Measurements from ENCODE around the gene PLEKHA4. TPM values are rescaled to one million over a fixed set of nuclear protein-coding genes. Genes with fewer than 3 reads are reported as not detected.
"Not testable (repeated sequence)": the region's sequence is repeated elsewhere in the genome, so short reads cannot be mapped to it uniquely, and the experiment has no call there.

PLEKHA4 gene
- total and polyA plus RNA-seq, 12 donors, result 18.5 to 70.6 (median 28.0) TPM

DNA sequence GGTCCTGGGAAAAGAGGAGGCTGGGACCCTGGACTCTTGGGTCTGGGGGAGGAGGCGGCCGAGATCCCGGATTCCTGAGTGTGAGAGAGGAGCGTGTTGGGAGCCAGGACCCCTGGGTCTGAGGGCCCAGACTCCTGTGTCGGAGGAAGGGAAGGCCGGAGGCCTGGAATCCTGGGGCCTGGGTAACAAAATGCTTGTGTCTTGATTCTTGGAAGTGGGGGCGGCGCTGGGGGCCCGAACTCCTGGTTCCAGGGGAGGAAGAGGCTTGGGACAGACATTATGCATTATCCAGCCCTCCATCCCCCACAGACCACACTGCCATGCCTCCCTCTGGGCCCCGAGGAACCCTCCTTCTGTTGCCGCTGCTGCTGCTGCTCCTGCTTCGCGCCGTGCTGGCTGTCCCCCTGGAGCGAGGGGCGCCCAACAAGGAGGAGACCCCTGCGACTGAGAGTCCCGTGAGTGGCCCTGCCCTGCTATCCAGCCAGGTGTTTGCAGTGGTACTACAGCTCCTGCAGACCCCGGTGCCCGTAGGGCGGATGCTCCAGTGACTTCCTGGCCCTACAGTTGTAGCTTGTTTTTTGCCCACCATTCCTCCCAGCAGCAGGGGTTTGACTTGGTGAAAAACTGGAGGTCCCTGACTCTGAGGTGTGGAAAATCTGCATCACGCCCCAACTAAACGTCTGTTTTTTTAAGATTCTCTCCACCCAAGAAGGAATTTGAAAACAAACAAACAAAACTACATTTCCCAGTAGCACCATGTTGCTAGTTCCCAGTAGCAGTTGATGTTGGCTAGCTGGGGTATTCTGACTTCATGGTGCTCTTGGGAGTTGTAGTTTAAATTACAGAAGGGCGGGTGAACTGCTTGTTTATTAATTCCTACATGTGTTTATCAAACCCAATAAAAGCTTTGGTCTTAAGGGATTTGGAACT, 32.3 kb upstream of the PLEKHA4 start:
- TF ChIP-seq, protein P1, sequence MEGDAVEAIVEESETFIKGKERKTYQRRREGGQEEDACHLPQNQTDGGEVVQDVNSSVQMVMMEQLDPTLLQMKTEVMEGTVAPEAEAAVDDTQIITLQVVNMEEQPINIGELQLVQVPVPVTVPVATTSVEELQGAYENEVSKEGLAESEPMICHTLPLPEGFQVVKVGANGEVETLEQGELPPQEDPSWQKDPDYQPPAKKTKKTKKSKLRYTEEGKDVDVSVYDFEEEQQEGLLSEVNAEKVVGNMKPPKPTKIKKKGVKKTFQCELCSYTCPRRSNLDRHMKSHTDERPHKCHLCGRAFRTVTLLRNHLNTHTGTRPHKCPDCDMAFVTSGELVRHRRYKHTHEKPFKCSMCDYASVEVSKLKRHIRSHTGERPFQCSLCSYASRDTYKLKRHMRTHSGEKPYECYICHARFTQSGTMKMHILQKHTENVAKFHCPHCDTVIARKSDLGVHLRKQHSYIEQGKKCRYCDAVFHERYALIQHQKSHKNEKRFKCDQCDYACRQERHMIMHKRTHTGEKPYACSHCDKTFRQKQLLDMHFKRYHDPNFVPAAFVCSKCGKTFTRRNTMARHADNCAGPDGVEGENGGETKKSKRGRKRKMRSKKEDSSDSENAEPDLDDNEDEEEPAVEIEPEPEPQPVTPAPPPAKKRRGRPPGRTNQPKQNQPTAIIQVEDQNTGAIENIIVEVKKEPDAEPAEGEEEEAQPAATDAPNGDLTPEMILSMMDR (IDR thresholded peaks at IDR 0.05), result no peak
- Histone ChIP-seq H3K4me1 (peaks cover 10 to 44% (median 40%) of the 10 kb centered on the region in 9 donors), H3K4me3 (peak overlapping the region; percentile 67 to 98 (median 88)), H3K27ac (peak overlapping the region; percentile 74 to 98 (median 94)), H3K27me3 (peaks cover 0 to 10% (median 0%) of the 10 kb centered on the region in 7 donors), H3K9me3 (no peaks in the 10 kb centered on the region), H3K36me3 (peaks cover 0 to 37% (median 21%) of the 10 kb centered on the region in 9 donors)
- peak; percentile 1 to 43 (median 22) for ATAC-seq
- 6 to 7% methylated on average over 24 of the region's 24 CpGs for WGBS, 2 donors
- intact Hi-C loops (cut with DNase I), result loop anchor here in 4 of 10 donors (1.0 to 5.0 kb wide), 3 partner anchors 28 to 65 kb away; partner anchors contain the start of genes BAX (in 4 of the 4), PPP1R15A (in 2 of the 4) and FTL (in 1 of the 4)
- DNase-seq, result no peak

DNA sequence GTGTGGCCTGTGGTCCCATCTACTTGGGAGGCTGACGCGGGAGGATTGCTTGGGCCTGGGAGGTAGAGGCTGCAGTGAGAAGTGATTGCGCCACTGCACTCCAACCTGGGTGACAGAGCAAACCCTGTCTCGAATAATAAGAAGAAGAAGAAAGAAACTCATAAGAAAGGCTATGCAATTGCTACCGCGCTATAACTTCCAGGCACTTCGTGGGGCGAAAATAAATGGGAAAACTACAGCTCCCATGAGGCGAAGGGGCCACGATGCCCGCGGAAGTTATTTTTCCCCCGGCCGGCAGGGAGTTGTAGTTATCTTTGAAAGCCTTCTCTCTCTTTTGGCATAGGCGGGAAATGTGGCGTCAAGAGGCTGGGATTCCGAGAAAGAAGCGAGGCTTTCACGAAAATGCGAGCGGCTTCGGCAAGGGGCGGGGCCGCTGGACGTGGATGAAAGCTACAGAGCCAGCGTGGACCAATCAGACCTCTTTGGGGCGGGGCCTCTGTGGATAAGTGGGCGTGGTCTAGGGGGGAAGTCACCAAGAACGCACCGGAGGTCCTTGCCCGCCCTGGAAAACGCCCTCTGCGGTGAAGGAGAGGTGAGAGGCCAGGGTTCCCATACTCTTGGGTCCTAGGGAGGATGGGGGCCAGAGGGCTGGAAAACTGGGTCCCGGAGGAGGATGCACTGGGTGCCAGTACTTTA, 31.5 kb upstream of the PLEKHA4 start, which contains the start of gene NUCB1:
Gene NUCB1, plus strand, starts transcription at position 532 of the 696 bp plus-strand sequence. CDS start 485 bp downstream, outside the sequence.
- H3K4me3 ChIP-seq, result peak within 1 kb of the TSS; percentile 67 to 98 (median 88)
- intact Hi-C loops (cut with DNase I), result loop anchor here in 4 of 10 donors (1.0 to 5.0 kb wide), 3 partner anchors 27 to 65 kb away; partner anchors contain the start of genes BAX (in 4 of the 4), PPP1R15A (in 2 of the 4) and FTL (in 1 of the 4)
- H3K27me3 ChIP-seq, result peaks cover 0 to 18% (median 0%) of the 10 kb centered on the region in 7 donors
- WGBS, 2 donors, result 7 to 8% methylated on average over 34 of the region's 34 CpGs
- no peaks in the 10 kb centered on the region for H3K9me3 ChIP-seq
- DNase-seq, result peak; percentile 98 to 100
- TF ChIP-seq, protein P1 (IDR thresholded peaks at IDR 0.05), result peak in 6 of 9 donors; percentile 14 to 53 (median 37)
- peak within 1 kb of the TSS; percentile 74 to 98 (median 94) for H3K27ac ChIP-seq
- peak; percentile 96 to 98 (median 98) for ATAC-seq
- peaks cover 0 to 29% (median 13%) of the 10 kb centered on the region in 9 donors for H3K36me3 ChIP-seq
- peaks cover 10 to 51% (median 45%) of the 10 kb centered on the region in 9 donors for H3K4me1 ChIP-seq

DNA sequence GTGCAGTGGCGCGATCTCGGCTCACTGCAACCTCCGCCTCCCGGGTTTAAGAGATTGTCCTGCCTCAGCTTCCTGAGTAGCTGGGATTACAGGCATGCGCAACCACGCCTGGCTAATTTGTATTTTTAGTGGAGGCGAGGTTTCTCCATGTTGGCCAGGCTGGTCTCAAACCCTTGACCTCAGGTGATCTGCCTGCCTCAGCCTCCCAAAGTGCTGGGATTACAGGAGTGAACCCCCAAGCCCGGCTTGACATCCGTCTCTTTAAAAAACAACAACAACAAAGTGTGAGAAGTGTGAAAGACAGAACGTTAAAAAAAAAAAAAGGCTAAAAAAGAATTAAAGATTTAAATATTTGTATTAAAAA, 31.0 kb upstream of the PLEKHA4 start:
- WGBS, 2 donors, result 80 to 84% methylated on average over 11 of the region's 11 CpGs
- H3K9me3 ChIP-seq; ATAC-seq; DNase-seq; intact Hi-C loops (cut with DNase I): not testable (repeated sequence)
- peak overlapping the region; percentile 40 to 98 (median 94) for H3K27ac ChIP-seq
- peaks cover 0 to 24% (median 0%) of the 10 kb centered on the region in 7 donors for H3K27me3 ChIP-seq
- H3K36me3 ChIP-seq, result peaks cover 0 to 24% (median 7%) of the 10 kb centered on the region in 9 donors
- H3K4me1 ChIP-seq, result peaks cover 10 to 52% (median 48%) of the 10 kb centered on the region in 9 donors
- peak overlapping the region in 9 of 10 donors; percentile 67 to 98 (median 92) for H3K4me3 ChIP-seq

DNA sequence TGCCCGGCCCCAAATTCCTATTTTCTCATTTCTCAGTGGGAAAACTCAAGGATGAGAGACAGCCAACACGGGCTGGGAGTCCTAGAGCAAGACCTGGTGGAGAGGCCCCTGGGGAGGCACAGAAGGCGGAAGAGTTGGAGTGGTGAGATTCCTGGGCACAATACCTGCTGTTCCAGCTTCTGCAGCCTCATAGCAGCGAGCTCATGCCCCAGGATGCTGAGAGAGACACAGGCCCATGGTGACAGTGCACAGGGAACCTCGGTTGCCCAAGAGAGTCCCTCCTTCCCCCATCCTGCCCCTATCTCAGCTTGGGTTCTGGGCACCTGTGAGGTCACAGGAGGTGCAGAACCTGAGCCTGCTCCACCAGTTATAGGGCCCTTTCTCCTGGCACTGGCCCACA, 28.8 kb upstream of the PLEKHA4 start:
- Histone ChIP-seq H3K36me3 (peaks cover 0 to 10% (median 7%) of the 10 kb centered on the region in 9 donors), H3K9me3 (no peaks in the 10 kb centered on the region), H3K4me3 (no peak overlapping the region), H3K27me3 (peaks cover 0 to 30% (median 0%) of the 10 kb centered on the region in 7 donors), H3K4me1 (peaks cover 5 to 43% (median 38%) of the 10 kb centered on the region in 9 donors), H3K27ac (no peak overlapping the region)
- TF ChIP-seq, protein P1 (IDR thresholded peaks at IDR 0.05), result no peak
- DNase-seq (no peak), ATAC-seq (no peak)
- 77 to 92% methylated on average over 5 of the region's 5 CpGs for WGBS, 2 donors
- intact Hi-C loops (cut with DNase I), result no loop called here
